CD4-positive, alpha-beta T cell (primary cell): ENCODE measurements around the gene DRAP1. TPM values are rescaled to one million over a fixed set of nuclear protein-coding genes. Genes with fewer than 3 reads are reported as not detected.

ENCODE experiments used
- ATAC-seq: fragments of 200-7000 bp; cut with Tn5 transposase; one replicate; pipeline ENCODE4 v1.10.0; 2022; ENCODE audit warnings: mild to moderate bottlenecking; ENCODE audit not compliant: poor library complexity
- CTCF ChIA-PET: fragments of 350-600 bp; sonication (Branson Sonifier 250); formaldehyde crosslinking; loops from one replicate; lab custom pipeline; 2021; ENCODE audit warnings: antibody characterized with exemption, inconsistent platforms; lab: Charles Lee
- POLR2A ChIA-PET: fragments of 350-600 bp; sonication (Branson Sonifier 250); formaldehyde crosslinking; loops from one replicate; lab custom pipeline; 2021; ENCODE audit warnings: antibody characterized with exemption, inconsistent platforms; lab: Charles Lee
- DNase-seq, 14 experiments: peaks; one replicate each; pipeline ENCODE4 v3.0.0-alpha.2; 2013 to 2020; ENCODE audit warnings: mixed read lengths in 2 of 14
- H3K27ac ChIP-seq, 2 donors: one replicate each; pipeline versions ENCODE4 v1.5.1 to v1.7.0; 2013; ENCODE audit warnings: low read length in 2 of 2, low read depth in 1 of 2, mild to moderate bottlenecking in 1 of 2
- H3K27me3 ChIP-seq, 2 experiments: 1 replicate in 1 of 2; 2 replicates in 1 of 2; pipeline versions ENCODE4 v1.6.1 to v1.7.0; 2013; ENCODE audit warnings: low read length in 2 of 2, control low read depth in 1 of 2, mild to moderate bottlenecking in 1 of 2, moderate library complexity in 1 of 2; ENCODE audit not compliant: insufficient read depth in 2 of 2, control insufficient read depth in 1 of 2
- H3K36me3 ChIP-seq: one replicate; pipeline ENCODE4 v1.6.1; 2013; ENCODE audit warnings: low read length, control low read depth; ENCODE audit not compliant: insufficient read depth
- H3K4me1 ChIP-seq: one replicate; pipeline ENCODE4 v1.6.1; 2013; ENCODE audit warnings: low read length, control low read depth; ENCODE audit not compliant: insufficient read depth
- H3K4me3 ChIP-seq: one replicate; pipeline ENCODE4 v1.5.1; 2013; ENCODE audit warnings: mild to moderate bottlenecking, low read length, moderate library complexity
- H3K9me3 ChIP-seq, 2 experiments: 1 replicate in 1 of 2; 2 replicates in 1 of 2; pipeline versions ENCODE4 v1.6.1 to v1.7.0; 2013; ENCODE audit warnings: low read length in 2 of 2, mild to moderate bottlenecking in 2 of 2, control low read depth in 1 of 2, moderate library complexity in 1 of 2; ENCODE audit not compliant: control insufficient read depth in 1 of 2, insufficient read depth in 1 of 2
- H3K27ac Mint-ChIP-seq: one replicate; pipeline ENCODE4 v1.8.0; 2020; ENCODE audit warnings: mixed read lengths
- H3K27me3 Mint-ChIP-seq: one replicate; pipeline ENCODE4 v1.8.0; 2021; ENCODE audit warnings: mixed read lengths
- H3K36me3 Mint-ChIP-seq: one replicate; pipeline ENCODE4 v1.8.0; 2021; ENCODE audit warnings: low read depth, mixed read lengths
- H3K4me1 Mint-ChIP-seq: one replicate; pipeline ENCODE4 v1.8.0; 2021; ENCODE audit warnings: low read depth, mixed read lengths
- H3K4me3 Mint-ChIP-seq: one replicate; pipeline ENCODE4 v1.8.0; 2020; ENCODE audit warnings: mild to moderate bottlenecking, mixed read lengths
- H3K9me3 Mint-ChIP-seq: one replicate; pipeline ENCODE4 v1.8.0; 2020; ENCODE audit warnings: mixed read lengths
- intact Hi-C, 2 experiments: fragments of 100-400 bp; cut with DNase I in 1 of 2; cut with micrococcal nuclease in 1 of 2; formaldehyde crosslinking; loops; one replicate each; pipeline versions ENCODE4 v1.15.1 to v1.9.0; 2023 to 2025; cut with DNase I, micrococcal nuclease
- total RNA-seq, 174 experiments: library from RNA in 2 of 174; stranded (reverse) in 2 of 174; gene quantifications; one replicate each; pipeline ENCODE4 v1.2.3 and lab custom pipeline; 2021 to 2026
- TF ChIP-seq, protein P1 (sequence below): fragments of 200-600 bp; IDR thresholded peaks from one replicate; pipeline ENCODE4 v1.8.0; 2022; ENCODE audit warnings: antibody characterized with exemption, mild to moderate bottlenecking

Gene DRAP1
- total RNA-seq, 2 experiments from 2014 or later, result 58.6 to 59.1 TPM

DNA sequence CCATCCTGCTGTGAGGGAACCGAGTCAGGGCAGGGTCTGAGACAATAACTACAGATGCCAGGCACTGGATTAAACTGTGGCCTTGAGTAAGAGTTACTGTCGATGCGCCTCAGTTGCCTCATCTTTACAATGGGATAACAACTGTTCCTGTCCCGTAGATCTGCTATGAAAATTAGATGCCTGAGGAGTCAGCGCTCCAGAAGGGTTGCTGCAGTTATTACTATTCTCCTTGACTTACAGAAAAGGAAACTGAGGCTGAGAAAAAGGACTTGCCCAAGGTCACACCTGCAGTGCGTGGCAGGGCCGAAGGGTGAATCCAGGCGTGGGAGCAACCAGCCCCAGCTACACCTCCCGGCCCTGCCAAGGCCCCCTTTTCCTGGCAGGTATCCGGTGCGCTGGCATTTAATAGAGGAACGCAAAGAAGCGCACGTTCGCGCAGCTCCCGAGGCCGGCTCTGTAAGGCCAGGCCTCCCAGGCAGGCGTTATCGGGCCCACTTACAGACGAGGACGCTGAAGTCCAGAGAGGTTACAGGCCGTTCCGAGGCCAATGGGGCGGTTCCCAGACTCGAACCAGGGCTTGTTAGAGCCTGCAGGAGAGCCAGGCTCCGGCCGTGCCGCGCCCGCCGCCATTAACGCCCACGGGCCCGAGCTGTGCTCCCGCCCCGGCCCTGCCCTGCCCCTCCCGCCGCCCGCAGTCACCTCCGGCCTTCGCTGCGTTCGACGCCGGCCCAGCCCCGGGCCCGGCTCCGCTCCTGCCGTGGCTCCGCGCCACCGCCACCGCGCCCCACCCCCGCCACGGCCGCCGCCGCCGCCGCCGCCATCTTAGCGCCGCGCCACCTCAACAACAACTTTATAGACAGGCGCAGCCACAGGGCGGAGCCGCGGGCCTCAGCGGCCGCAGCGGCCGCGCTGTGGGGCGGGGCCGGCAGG, 750 bp upstream of the DRAP1 start, which contains the start of gene C11orf68:
Gene C11orf68 (minus strand): TSS at position 852 of the 930 bp plus-strand sequence. CDS start 31 bp downstream, at position 821.
- Histone ChIP-seq H3K4me1 (peaks cover 54% of the 10 kb centered on the region), H3K36me3 (peaks cover 42% of the 10 kb centered on the region), H3K4me3 (peak within 1 kb of the TSS; percentile 100), H3K9me3 (no peaks in the 10 kb centered on the region), H3K27me3 (no peaks in the 10 kb centered on the region), H3K27ac (peak within 1 kb of the TSS; percentile 83 to 86)
- Mint-ChIP-seq H3K36me3 (peaks cover 46% of the 10 kb centered on the region), H3K27me3 (no peaks in the 10 kb centered on the region), H3K4me3 (peak within 1 kb of the TSS; percentile 94), H3K9me3 (no peaks in the 10 kb centered on the region), H3K4me1 (peaks cover 46% of the 10 kb centered on the region), H3K27ac (peak within 1 kb of the TSS; percentile 92)
- POLR2A ChIA-PET, result interaction anchor here (0.6 to 6.6 kb wide), 16 partner anchors 9 to 801 kb away, joined by 3 to 104 read pairs (median 6); partner anchors contain the start of genes BANF1, CCDC85B, CFL1 and FIBP
- no peak for ATAC-seq
- TF ChIP-seq, protein P1, sequence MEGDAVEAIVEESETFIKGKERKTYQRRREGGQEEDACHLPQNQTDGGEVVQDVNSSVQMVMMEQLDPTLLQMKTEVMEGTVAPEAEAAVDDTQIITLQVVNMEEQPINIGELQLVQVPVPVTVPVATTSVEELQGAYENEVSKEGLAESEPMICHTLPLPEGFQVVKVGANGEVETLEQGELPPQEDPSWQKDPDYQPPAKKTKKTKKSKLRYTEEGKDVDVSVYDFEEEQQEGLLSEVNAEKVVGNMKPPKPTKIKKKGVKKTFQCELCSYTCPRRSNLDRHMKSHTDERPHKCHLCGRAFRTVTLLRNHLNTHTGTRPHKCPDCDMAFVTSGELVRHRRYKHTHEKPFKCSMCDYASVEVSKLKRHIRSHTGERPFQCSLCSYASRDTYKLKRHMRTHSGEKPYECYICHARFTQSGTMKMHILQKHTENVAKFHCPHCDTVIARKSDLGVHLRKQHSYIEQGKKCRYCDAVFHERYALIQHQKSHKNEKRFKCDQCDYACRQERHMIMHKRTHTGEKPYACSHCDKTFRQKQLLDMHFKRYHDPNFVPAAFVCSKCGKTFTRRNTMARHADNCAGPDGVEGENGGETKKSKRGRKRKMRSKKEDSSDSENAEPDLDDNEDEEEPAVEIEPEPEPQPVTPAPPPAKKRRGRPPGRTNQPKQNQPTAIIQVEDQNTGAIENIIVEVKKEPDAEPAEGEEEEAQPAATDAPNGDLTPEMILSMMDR, result no peak
- peak in 2 of 14 experiments; percentile 22 to 51 for DNase-seq
- intact Hi-C loops, result loop anchor here (1.0 to 5.0 kb wide), 10 partner anchors 10 to 134 kb away; partner anchors contain the start of genes FIBP (in 2 of the 2), FOSL1 (in 2 of the 2), SART1 (in 2 of the 2) and BANF1 (in 1 of the 2)
- CTCF ChIA-PET, result interaction anchor here (1.9 to 3.2 kb wide), 3 partner anchors 30 to 58 kb away, joined by 6 to 21 read pairs (median 10); partner anchors contain the start of genes CCDC85B, FIBP and MUS81

DNA sequence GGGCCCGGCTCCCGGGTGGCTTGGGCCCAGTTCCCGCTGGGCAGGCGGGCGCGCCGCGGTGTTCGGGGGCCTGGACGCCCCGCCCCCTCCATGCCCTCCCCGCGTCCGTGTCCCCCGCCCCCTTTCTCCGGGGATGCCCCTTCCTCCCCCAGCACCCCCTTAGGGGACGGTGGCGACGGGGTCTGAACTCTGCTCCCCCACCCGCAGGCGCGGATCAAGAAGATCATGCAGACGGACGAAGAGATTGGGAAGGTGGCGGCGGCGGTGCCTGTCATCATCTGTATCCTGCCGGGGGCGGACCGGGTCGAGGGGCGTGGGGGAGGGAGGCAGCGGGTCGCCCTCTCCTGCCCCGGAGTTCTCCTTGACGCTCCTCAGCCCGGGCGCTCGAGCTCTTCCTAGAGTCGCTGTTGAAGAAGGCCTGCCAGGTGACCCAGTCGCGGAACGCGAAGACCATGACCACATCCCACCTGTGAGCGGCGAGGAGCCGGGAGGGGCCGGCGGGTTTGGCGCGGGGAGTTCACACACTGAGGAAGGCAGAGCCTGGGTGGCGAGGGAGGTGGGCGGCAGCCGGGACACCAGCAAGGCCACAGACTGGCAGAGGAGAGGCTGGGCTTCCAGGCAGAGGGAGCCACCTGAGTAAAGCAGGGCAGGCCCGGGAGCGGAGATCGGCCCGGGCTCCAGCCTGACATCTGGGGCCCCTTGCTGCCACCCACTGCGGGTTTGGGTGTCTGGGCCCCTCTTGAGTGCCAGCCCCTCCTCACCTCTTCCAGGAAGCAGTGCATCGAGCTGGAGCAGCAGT, 546 bp downstream of the DRAP1 start:
- ChIA-PET POLR2A (interaction anchor here (1.0 to 6.6 kb wide), 5 partner anchors 8 to 348 kb away, joined by 3 to 104 read pairs (median 6); partner anchors contain the start of genes CCDC85B, FIBP and SART1), CTCF (interaction anchor here (0.9 to 3.2 kb wide), 3 partner anchors 31 to 60 kb away, joined by 3 to 21 read pairs (median 10); partner anchors contain the start of genes CCDC85B, FIBP and MUS81)
- DNase-seq (peak in 10 of 14 experiments; percentile 33 to 83 (median 56)), ATAC-seq (peak; percentile 27)
- peaks cover 48% of the 10 kb centered on the region for H3K36me3 Mint-ChIP-seq
- no peaks in the 10 kb centered on the region for H3K27me3 ChIP-seq
- peaks cover 54% of the 10 kb centered on the region for H3K4me1 ChIP-seq
- H3K9me3 ChIP-seq, result no peaks in the 10 kb centered on the region
- peak overlapping the region; percentile 84 for H3K4me3 ChIP-seq
- peaks cover 44% of the 10 kb centered on the region for H3K4me1 Mint-ChIP-seq
- H3K4me3 Mint-ChIP-seq, result peak overlapping the region; percentile 93
- TF ChIP-seq, protein P1, result no peak
- H3K27ac ChIP-seq, result peak overlapping the region; percentile 59 to 70
- H3K9me3 Mint-ChIP-seq, result no peaks in the 10 kb centered on the region
- peak overlapping the region; percentile 92 for H3K27ac Mint-ChIP-seq
- H3K27me3 Mint-ChIP-seq, result no peaks in the 10 kb centered on the region
- intact Hi-C loops, result loop anchor here (1.0 to 5.0 kb wide), 10 partner anchors 9 to 133 kb away; partner anchors contain the start of genes FIBP (in 2 of the 2), FOSL1 (in 2 of the 2), SART1 (in 2 of the 2) and BANF1 (in 1 of the 2)
- H3K36me3 ChIP-seq, result peaks cover 42% of the 10 kb centered on the region
